ENCODE measurements around the gene MDC1. TPM values are rescaled to one million over a fixed set of nuclear protein-coding genes. Genes with fewer than 3 reads are reported as not detected.
"Not testable (repeated sequence)": the region's sequence is repeated elsewhere in the genome, so short reads cannot be mapped to it uniquely, and the experiment has no call there.

Gene MDC1
- total RNA-seq, 1 donor from 2014 or later = 15.7 TPM

DNA sequence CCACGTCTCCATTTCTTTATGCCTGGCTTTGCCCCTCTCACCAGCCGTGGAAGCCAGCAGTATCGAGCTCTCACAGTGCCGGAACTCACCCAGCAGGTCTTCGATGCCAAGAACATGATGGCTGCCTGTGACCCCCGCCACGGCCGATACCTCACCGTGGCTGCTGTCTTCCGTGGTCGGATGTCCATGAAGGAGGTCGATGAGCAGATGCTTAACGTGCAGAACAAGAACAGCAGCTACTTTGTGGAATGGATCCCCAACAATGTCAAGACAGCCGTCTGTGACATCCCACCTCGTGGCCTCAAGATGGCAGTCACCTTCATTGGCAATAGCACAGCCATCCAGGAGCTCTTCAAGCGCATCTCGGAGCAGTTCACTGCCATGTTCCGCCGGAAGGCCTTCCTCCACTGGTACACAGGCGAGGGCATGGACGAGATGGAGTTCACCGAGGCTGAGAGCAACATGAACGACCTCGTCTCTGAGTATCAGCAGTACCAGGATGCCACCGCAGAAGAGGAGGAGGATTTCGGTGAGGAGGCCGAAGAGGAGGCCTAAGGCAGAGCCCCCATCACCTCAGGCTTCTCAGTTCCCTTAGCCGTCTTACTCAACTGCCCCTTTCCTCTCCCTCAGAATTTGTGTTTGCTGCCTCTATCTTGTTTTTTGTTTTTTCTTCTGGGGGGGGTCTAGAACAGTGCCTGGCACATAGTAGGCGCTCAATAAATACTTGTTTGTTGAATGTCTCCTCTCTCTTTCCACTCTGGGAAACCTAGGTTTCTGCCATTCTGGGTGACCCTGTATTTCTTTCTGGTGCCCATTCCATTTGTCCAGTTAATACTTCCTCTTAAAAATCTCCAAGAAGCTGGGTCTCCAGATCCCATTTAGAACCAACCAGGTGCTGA is 7.0 kb upstream of the MDC1 start:
- not testable (repeated sequence) for ATAC-seq

DNA sequence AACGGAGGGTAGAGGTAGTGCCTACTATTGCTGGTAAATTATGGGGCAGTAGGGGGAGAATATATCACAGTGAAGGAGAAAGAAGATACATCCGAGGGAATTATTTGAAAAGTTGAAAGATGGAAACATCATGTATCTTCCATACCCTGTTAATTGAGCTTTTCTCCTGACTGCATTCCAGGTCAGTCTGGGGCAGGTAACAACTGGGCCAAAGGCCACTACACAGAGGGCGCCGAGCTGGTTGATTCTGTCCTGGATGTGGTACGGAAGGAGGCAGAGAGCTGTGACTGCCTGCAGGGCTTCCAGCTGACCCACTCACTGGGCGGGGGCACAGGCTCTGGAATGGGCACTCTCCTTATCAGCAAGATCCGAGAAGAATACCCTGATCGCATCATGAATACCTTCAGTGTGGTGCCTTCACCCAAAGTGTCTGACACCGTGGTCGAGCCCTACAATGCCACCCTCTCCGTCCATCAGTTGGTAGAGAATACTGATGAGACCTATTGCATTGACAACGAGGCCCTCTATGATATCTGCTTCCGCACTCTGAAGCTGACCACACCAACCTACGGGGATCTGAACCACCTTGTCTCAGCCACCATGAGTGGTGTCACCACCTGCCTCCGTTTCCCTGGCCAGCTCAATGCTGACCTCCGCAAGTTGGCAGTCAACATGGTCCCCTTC is 6.2 kb upstream of the MDC1 start:
- ATAC-seq = not testable (repeated sequence)

DNA sequence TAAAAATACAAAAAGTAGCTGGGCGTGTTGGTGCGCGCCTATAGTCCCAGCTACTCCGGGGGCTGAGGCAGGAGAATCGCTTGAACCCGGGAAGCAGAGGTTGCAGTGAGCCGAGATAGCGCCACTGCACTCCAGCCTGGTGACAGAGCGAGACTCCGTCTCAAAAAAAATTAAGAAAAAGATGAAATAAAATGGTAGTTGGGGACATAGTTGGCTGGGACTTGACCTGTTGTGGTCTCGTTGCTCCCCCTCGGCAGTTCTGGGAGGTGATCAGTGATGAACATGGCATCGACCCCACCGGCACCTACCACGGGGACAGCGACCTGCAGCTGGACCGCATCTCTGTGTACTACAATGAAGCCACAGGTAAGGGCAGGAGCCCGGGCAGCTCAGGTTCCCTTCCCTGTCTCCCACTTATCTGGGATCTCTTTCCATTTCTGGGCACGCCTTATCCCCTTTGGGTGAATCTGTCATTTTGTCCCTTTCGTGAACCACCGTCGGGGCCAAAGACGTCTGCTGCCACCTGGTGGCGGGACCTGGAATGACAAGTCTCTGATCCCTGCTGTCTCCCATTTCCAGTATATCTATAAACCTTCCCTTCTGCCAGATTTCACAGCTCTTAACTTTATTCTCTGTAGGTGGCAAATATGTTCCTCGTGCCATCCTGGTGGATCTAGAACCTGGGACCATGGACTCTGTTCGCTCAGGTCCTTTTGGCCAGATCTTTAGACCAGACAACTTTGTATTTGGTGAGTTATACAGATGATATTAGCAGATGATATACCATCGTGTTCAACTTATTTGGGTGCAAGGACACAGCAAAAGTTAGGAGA is 5.4 kb upstream of the MDC1 start:
- peak; percentile 29 for ATAC-seq

DNA sequence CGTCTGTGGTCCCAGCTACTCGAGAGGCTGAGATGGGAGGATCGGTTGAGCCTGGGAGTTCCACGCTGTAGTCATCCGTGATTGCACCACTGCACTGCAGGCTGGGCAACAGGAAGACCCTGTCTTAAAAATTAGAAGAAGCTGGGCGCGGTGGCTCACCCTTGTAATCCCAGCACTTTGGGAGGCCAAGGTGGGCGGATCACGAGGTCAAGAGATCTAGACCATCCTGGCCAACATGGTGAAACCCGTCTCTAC is 4.9 kb upstream of the MDC1 start:
- ATAC-seq = not testable (repeated sequence)

DNA sequence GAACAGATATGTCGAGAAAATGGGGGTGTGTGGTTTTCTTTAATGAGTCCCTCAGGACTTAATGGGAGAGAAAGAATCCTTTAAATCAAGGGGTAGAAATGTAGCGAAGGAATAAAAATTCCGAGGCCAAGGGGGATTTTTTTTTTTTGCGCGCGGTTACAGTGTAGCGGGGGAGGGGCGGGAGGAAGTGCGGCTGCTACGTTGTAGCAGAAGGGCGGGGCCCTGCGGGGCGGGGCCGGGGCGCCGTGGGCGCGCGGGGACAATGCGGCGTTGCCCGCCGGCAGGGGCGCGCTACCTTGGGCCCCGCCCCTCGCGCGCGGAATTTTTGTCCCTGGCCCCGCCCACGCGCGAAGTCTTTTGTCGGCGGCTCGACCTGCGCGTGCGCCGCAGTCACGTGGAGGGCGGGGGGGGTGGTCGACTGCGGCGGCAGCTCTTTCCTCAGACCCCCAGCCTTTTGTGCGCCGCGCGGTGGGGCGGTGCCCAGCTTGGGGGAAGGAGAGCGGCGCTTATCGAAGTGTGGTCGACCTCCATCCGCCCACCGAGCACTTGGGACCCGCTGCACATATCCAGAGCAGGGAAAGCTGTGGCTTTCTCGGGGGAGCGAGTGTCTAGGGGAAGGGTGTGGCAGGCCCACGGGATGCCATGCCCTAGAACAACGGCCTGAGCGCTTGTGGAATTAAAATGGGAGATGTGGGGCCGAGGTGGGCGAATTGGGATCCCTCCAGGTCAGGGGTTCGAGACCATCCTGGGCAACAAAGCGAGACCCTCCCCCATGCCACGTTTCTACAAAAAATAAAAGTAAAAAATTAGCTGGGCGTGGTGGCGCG is 4.3 kb upstream of the MDC1 start:
- peak; percentile 75 for ATAC-seq

DNA sequence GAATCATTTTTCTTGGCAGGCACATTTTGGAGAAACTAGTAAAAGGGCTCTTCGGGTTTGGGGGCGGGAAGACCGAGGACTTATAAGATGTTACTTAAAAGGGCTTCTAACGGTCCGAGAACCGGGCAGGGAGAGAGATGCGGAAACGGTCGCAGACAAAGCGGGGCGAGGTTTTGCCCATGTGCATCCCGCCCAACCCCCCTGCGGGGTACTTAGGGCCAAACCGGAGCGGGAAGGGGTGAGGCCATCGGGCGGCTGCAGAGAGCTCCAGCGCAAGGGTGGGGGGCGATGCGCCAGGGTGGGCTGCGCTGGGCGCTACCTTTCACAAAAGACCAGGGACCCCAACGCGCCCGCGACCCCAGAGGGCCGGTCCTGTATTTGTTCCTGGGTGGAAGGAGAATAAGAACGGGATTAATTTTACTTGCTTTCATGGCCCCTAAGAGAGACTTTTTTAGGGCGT is 3.7 kb upstream of the MDC1 start:
- ATAC-seq = peak; percentile 23

DNA sequence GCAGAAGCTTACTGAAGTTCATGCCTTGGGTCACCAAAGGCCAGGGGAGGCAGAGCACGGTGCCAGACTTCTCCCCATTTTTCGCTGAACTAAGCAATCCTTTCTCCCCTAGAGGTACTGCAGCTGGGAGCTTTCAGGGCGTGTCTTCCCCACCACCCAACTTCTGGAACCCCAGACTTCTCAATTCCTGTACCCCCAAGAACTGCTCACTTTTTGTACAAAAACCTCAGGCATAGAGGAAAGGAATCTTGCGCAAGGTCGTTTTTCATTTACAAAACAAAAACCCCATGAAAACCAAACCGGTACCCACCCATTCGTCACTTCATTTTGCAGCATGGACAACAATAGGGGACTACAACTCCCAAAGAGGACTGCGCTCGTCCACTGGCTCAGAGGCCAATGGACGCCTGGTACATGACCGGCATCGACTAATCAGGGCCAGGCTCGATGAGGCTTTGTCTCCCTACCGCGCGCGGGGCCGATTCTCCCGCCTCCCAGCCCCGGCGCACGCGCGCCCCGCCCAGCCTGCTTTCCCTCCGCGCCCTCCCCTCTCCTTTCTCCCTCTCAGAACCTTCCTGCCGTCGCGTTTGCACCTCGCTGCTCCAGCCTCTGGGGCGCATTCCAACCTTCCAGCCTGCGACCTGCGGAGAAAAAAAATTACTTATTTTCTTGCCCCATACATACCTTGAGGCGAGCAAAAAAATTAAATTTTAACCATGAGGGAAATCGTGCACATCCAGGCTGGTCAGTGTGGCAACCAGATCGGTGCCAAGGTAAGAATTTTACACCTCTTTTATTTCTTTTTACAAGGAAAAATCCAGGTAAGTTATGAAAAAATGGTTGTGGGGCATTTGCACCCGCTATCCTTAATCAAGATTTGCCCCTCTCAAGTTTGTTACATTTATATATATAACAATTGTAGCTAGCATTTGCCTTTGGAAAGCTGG is 3.0 kb upstream of the MDC1 start, which contains the start of gene TUBB:
TUBB (plus strand) TSS at position 562 of the 947 bp plus-strand sequence; CDS start at position 717, 155 bp downstream.
- peak; percentile 74 for ATAC-seq

DNA sequence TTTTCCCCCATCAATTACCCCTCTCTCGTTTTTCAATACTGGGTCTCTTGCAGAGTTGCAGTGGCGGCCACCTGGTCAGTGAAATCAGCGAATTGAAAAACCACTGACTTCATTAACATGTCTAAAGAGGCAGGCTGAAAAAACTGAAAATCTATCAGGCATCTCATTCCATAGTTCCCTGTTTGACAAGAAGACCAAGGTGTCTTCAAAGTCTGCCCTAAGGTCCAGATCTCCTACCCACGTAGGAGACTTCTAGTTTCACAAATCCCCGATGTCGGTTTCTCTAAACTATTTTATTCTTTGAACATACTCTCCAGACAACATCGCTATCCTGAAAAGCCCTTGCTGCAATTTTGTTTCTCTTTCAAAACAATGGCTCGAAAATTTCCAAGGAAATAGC is 2.3 kb upstream of the MDC1 start:
- ATAC-seq = no peak

DNA sequence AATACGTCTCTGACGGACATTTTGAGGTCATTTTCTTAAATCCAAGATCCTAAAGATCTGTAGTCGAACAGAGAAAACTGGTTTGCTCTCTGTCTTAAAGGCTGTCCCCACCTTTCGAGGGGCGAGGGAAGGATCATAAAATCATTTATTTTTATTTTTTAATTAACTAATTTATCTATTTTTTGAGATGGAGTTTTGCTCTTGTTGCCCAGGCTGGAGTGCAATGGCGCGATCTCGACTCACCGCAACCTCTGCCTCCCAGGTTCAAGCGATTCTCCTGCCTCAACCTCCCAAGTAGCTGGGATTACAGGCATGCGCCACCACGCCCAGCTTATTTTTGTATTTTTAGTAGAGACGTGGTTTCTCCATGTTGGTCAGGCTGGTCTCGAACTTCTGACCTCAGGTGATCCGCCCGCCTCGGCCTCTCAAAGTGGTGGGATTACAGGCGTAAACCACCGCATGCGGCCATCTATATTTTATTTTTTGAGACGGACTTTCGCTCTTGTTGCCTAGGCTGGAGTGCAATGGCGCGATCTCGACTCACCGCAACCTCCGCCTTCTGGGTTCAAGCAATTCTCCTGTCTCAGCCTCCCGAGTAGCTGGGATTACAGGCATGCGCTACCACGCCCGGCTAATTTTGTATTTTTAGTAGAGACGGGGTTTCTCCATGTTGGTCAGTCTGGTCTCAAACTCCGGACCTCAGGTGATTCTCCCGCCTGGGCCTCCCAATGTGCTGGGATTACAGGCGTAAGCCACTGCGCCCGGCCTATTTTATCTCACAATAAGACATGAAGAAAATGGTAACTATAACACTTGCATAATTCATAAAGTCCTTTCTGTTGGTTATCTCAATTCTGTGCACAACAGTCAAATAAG is 1.0 kb upstream of the MDC1 start:
- not testable (repeated sequence) for ATAC-seq

DNA sequence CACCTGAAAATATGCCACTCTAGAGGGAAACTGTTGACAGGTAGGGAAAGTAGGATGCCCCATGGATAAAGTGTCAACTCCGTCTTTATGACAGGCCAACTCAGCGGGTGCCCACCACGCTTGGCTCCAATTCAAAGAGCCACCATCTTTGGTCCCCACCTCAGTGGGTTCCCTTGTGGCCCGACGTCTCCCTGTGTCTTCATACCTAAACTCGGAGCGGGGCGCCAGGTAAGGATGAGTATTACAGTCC is 277 bp downstream of the MDC1 start:
- no peak for ATAC-seq

DNA sequence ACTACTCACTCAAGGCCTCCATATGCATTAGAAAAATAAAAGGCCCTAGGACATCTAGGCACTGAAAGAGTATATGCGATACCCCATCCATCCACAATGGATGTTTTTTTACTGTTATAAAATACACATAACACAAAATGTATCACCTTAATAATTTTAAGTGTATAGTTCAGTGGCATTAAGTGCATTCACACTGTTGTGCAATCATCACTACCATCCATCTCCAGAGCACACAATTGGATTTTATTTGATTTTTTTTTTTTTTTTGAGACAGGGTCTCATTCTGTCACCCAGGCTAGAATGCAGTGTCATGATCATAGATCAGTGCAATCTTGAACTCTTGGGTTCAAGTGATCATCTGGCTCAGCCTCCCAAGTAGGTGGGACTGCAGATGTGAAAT is 2.8 kb downstream of the MDC1 start:
- ATAC-seq = no peak

DNA sequence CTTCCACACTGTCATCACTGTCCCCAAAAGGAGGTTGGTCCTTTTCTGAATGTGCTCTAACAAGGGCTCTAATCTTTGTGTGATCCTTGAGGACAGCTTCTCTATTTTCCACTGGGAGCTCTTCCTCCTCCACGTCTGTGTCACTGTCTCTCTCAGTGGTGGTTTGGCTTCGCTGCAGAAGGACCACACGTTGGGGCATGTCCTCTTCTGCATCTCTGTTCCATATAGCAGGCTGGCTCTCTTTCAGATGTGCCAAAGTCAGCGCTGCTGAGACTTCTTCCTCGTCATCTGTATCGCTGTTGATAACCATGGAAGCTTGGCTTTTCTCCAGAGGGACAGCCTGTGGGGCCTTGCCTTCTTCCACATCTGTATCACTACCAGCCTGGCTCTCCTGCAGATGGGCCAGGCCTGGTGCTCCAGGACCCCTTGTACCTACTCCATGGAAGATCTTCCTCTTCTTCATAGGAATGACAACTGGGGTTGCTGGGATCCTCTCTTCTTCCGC is 4.6 kb downstream of the MDC1 start:
- ATAC-seq = no peak

DNA sequence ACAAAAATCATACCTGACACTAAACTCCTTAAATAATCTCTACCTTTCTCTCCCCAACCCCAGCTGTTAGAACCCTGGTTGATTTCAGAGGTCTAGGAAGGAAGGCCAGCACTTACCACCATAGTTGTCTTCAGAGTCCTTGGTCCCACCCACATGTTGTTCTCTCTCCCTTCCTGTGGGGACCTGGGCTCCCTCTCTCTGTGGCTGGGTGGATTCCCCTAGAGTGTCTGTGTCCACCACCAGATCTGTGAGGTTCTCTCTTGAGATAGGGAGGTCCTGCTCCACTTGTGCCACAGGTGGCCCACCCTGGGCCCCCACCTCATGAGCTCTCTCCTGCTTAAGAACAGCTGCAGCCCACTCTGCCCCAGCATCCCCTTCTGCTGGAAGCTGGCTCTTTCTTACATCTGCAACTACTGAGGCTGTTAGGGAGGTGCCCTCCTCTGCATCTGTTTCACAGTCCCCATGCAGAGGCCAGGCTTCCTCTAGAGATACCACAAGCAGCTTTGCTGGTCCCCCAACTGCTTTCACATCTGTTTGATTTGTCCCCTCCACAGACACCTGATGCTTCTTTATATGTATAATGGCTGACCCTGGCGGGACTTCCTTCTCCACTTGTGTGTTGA is 5.2 kb downstream of the MDC1 start:
- no peak for ATAC-seq

DNA sequence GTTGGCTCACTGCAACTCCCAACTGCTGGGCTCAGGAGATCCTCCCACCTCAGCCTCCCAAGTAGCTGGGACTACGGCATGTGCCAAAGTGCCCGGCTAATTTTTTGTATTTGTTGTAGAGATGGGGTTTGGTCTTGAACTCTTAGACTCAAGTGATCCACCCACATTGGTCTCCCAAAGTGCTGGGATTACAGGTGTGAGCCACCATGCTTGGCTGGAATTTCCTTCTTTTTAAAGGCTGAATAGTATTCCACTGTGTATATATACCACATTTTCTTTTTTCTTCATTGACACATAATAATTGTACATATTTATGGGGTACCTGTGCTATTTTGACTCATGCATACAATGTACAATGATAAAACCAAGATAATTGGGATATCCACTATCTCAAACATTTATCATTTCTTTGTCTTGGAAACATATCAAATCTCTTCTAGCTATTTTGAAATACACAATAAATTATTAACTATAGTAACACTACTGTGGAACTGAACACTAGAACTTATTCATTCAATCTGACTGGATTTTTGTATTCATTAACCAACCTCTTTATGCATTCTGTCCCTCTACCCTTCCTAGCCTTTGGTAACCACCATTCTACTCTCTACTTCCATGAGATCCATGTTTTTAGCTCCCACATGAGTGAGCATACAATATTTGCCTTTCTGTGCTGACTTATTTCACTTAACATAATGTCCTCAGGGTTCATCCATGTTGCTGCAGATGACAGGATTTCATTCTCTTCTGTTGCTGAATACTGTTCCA is 7.8 kb downstream of the MDC1 start:
- ATAC-seq = no peak

DNA sequence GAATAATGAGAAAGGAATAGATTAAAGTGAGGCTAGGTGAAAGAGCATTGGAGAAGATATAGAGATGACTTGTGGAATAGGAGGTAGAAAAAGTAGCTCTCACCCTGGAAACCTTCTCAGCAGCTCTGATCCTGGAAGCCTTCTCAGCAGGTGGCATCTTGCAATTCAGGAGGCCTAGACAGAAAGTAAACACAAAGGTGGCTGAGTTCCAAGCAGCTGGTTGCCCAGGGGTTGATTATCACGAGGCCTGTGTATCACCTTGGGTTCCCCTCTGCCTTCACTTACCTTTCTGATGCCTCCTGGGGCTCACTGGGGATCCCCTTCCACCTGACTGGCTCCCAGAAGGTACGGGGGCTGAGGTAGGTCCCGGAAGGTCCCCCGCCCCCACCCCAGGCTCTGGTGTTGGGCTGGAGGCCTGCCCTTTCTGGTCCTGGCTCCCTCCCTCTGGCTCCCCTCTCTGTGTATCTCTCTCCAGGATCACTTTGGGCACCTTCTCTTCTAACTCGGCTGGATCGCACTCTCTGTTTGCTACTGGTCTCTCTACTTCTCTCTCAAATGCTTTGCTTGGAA is 9.7 kb downstream of the MDC1 start:
- ATAC-seq = peak; percentile 21

DNA sequence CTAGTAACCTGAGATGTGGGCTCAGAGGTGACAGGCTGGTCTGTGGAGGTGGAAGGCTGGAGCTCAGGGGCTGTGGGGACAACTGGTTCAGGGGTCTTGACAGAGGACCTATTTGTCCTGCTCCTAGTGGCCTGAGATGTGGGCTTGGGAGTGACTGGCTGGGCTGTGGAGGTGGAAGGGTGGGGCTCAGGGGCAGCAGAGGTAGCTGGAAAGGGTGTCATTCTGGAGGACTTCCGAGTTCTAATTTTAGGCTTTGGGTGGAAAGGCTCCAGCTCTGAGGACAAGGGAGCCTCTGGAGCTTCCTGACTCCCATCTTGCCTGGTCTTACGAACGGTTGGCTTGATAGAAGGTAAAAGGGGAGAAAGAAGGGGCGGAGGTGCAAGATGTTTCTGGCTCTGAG is 11.5 kb downstream of the MDC1 start:
- ATAC-seq = no peak

DNA sequence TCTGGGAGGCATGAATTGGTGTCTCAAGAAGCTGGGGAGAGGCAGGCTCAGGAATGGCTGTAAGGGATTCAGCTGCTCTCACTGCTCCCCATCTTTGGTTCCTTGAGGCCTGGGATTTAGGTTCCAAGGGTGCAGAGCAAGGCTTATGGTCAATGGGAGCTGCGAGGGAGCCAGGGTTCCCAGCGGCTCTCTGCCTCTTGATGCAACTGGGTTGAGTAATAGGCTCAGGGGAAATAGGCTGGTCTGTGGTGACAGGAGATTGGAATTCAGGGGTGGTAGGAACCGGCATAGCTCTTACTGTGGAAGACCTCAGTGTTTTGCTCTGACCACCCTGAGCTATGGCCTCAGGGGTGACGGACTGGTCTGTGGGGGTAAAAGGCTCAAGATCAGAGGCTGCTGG is 13.3 kb downstream of the MDC1 start:
- ATAC-seq = peak; percentile 18

DNA sequence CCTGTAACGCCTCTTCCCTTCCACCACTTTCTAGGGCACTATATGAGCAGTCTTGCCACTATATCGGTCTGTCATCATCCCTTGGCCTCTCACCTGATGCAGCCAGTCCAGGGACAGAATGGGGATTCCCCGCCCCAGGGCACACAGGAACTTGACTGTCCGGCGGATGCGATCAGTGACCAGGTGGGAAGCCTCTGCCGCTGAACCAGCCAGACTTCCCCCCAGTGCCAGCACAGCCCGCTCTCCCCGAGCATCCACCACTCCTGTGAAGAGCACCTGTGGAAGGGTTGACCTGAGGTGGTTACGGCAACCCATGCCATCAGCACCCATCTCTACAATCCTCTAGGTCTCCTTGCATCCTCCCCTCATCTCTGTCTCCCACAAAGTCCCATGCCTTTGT is 14.1 kb downstream of the MDC1 start:
- ATAC-seq = no peak

Measured in esophagus mucosa (tissue), 1 donor.